IMR-90 (cell line): ENCODE measurements around the gene EPHB6. TPM values are rescaled to one million over a fixed set of nuclear protein-coding genes. Genes with fewer than 3 reads are reported as not detected.

Experiments used
- ATAC-seq: fragments of 200-7000 bp; cut with Tn5 transposase; 2 replicates; pipeline ENCODE4 v1.9.1; 2020; ENCODE audit warnings: low read depth, mild to moderate bottlenecking, moderate library complexity
- BruUV-seq: library from RNA; stranded (reverse); fragments of 400-500 nt; replicated peaks from 2 replicates; lab custom pipeline; 2021; lab: Mats Ljungman, UMichigan
- CTCF ChIA-PET: fragments of 300-600 bp; formaldehyde crosslinking; extraction: SDS; loops from one replicate; lab custom pipeline; 2021; ENCODE audit warnings: antibody characterized with exemption; lab: Yijun Ruan, JAX
- POLR2A ChIA-PET: fragments of 300-600 bp; sonication (Branson Sonifier 250); formaldehyde crosslinking; loops from one replicate; lab custom pipeline; 2022; ENCODE audit warnings: antibody characterized with exemption; ENCODE audit not compliant: unreplicated experiment; lab: Charles Lee
- DNase-seq: peaks from one replicate; pipeline ENCODE4 v3.0.0; 2013
- H2AFZ ChIP-seq: replicated peaks from 2 replicates; pipeline ENCODE3; 2013; ENCODE audit warnings: low read length, mild to moderate bottlenecking; ENCODE audit not compliant: poor library complexity
- H2AK5ac ChIP-seq: 2 replicates; pipeline ENCODE4 v1.6.1; 2013; ENCODE audit warnings: low read depth, low read length, inconsistent platforms
- H2AK9ac ChIP-seq: replicated peaks from 2 replicates; pipeline ENCODE3; 2013; ENCODE audit warnings: mild to moderate bottlenecking, low read depth, low read length, moderate library complexity; ENCODE audit not compliant: poor library complexity
- H2BK120ac ChIP-seq: 2 replicates; pipeline ENCODE4 v1.6.1; 2013; ENCODE audit warnings: low read depth, low read length, inconsistent platforms
- H2BK15ac ChIP-seq: 3 replicates; pipeline ENCODE4 v1.6.1; 2013; ENCODE audit warnings: low read depth, low read length, inconsistent platforms
- H2BK20ac ChIP-seq: 2 replicates; pipeline ENCODE4 v1.6.1; 2013; ENCODE audit warnings: low read depth, mild to moderate bottlenecking, inconsistent platforms, low read length, moderate library complexity
- H2BK5ac ChIP-seq: 2 replicates; pipeline ENCODE4 v1.6.1; 2013; ENCODE audit warnings: mild to moderate bottlenecking, low read depth, low read length, inconsistent platforms; ENCODE audit not compliant: poor library complexity, severe bottlenecking
- H3K14ac ChIP-seq: replicated peaks from 2 replicates; pipeline ENCODE4 v1.6.1; 2013; ENCODE audit warnings: low read depth, low read length, inconsistent platforms
- H3K18ac ChIP-seq: 2 replicates; pipeline ENCODE4 v1.6.1; 2013; ENCODE audit warnings: low read depth, low read length, control low read depth
- H3K23ac ChIP-seq: 2 replicates; pipeline ENCODE4 v1.6.1; 2013; ENCODE audit warnings: low read depth, low read length, inconsistent platforms
- H3K27ac ChIP-seq: 2 replicates; pipeline ENCODE4 v1.5.1; 2013; ENCODE audit warnings: mild to moderate bottlenecking, control low read depth, low read length; ENCODE audit not compliant: insufficient read depth
- H3K27me3 ChIP-seq: 2 replicates; pipeline ENCODE4 v1.6.1; 2013; ENCODE audit warnings: low read length; ENCODE audit not compliant: control insufficient read depth, insufficient read depth
- H3K36me3 ChIP-seq: 2 replicates; pipeline ENCODE4 v1.6.1; 2013; ENCODE audit warnings: low read length, mixed read lengths; ENCODE audit not compliant: control insufficient read depth, insufficient read depth
- H3K4ac ChIP-seq: 2 replicates; pipeline ENCODE4 v1.6.1; 2013; ENCODE audit warnings: low read depth, low read length, inconsistent platforms
- H3K4me1 ChIP-seq: 2 replicates; pipeline ENCODE4 v1.6.1; 2013; ENCODE audit warnings: low read length, mixed read lengths; ENCODE audit not compliant: control insufficient read depth, insufficient read depth
- H3K4me2 ChIP-seq: 2 replicates; pipeline ENCODE4 v1.6.1; 2013; ENCODE audit warnings: low read depth, mild to moderate bottlenecking, control low read depth, low read length, moderate library complexity
- H3K4me3 ChIP-seq: 2 replicates; pipeline ENCODE4 v1.5.1; 2013; ENCODE audit warnings: low read depth, mild to moderate bottlenecking, control low read depth, low read length, moderate library complexity; ENCODE audit not compliant: insufficient read depth
- H3K56ac ChIP-seq: 2 replicates; pipeline ENCODE4 v1.6.1; 2013; ENCODE audit warnings: low read length, inconsistent platforms; ENCODE audit not compliant: insufficient read depth; ENCODE audit errors: extremely low read depth
- H3K79me1 ChIP-seq, 2 experiments: 2 replicates each; pipeline ENCODE4 v1.6.1; 2013; ENCODE audit warnings: low read length in 2 of 2, inconsistent platforms in 1 of 2, low read depth in 1 of 2
- H3K9ac ChIP-seq: 2 replicates; pipeline ENCODE4 v1.6.1; 2013; ENCODE audit warnings: low read depth, low read length, control low read depth
- H3K9me1 ChIP-seq: 2 replicates; pipeline ENCODE4 v1.6.1; 2013; ENCODE audit warnings: low read length, inconsistent platforms; ENCODE audit not compliant: insufficient read depth
- H3K9me3 ChIP-seq: 2 replicates; pipeline ENCODE4 v1.6.1; 2013; ENCODE audit warnings: low read length; ENCODE audit not compliant: control insufficient read depth, insufficient read depth
- H4K20me1 ChIP-seq: 2 replicates; pipeline ENCODE4 v1.6.1; 2013; ENCODE audit warnings: low read length, inconsistent platforms; ENCODE audit not compliant: insufficient read depth
- H4K5ac ChIP-seq: 2 replicates; pipeline ENCODE4 v1.6.1; 2013; ENCODE audit warnings: mild to moderate bottlenecking, low read depth, low read length, control low read depth
- H4K8ac ChIP-seq, 2 experiments: 2 replicates each; pipeline ENCODE4 v1.6.1; 2013; ENCODE audit warnings: low read depth in 2 of 2, low read length in 2 of 2, control low read depth in 1 of 2, inconsistent platforms in 1 of 2
- H4K91ac ChIP-seq: 2 replicates; pipeline ENCODE4 v1.6.1; 2013; ENCODE audit warnings: low read depth, low read length, inconsistent platforms; ENCODE audit not compliant: insufficient read depth
- BHLHE40 ChIP-seq: fragments of 150-350 bp; IDR thresholded peaks from 2 replicates; pipeline ENCODE4 v1.6.1; 2016; ENCODE audit warnings: mild to moderate bottlenecking, low read depth, low read length
- CEBPB ChIP-seq: IDR thresholded peaks from 2 replicates; pipeline ENCODE4 v1.6.1; 2012; ENCODE audit warnings: low read depth, low read length, improper control_type of control experiment
- CHD1 ChIP-seq: IDR thresholded peaks from 2 replicates; pipeline ENCODE4 v1.6.1; 2012; ENCODE audit warnings: low read depth, low read length, improper control_type of control experiment
- FOS ChIP-seq: fragments of 150-350 bp; IDR thresholded peaks from 2 replicates; pipeline ENCODE4 v1.6.1; 2016; ENCODE audit warnings: low read depth, low read length
- MAFK ChIP-seq: IDR thresholded peaks from 2 replicates; pipeline ENCODE4 v1.6.1; 2012; ENCODE audit warnings: low read depth, low read length, improper control_type of control experiment
- MAZ ChIP-seq: IDR thresholded peaks from 2 replicates; pipeline ENCODE4 v1.6.1; 2012; ENCODE audit warnings: low read depth, mild to moderate bottlenecking, low read length, improper control_type of control experiment, moderate library complexity, borderline replicate concordance
- MXI1 ChIP-seq: IDR thresholded peaks from 2 replicates; pipeline ENCODE4 v1.6.1; 2012; ENCODE audit warnings: low read depth, mild to moderate bottlenecking, low read length, moderate library complexity, borderline replicate concordance
- NFE2L2 ChIP-seq: fragments of 150-350 bp; IDR thresholded peaks from 2 replicates; pipeline ENCODE4 v1.6.1; 2016; ENCODE audit warnings: low read depth, mild to moderate bottlenecking, low read length
- POLR2A ChIP-seq: IDR thresholded peaks from 2 replicates; pipeline ENCODE4 v1.6.1; 2012; ENCODE audit warnings: mild to moderate bottlenecking, low read depth, low read length
- RAD21 ChIP-seq: IDR thresholded peaks from 2 replicates; pipeline ENCODE4 v1.6.1; 2012; ENCODE audit warnings: low read length, improper control_type of control experiment
- RFX5 ChIP-seq: IDR thresholded peaks from 2 replicates; pipeline ENCODE4 v1.8.0; 2012; ENCODE audit warnings: low read depth, mild to moderate bottlenecking, low read length, moderate library complexity
- SMC3 ChIP-seq: fragments of 150-350 bp; IDR thresholded peaks from 2 replicates; pipeline ENCODE4 v1.6.1; 2016; ENCODE audit warnings: low read depth, mild to moderate bottlenecking, antibody characterized with exemption, low read length, moderate library complexity
- USF2 ChIP-seq: fragments of 150-350 bp; IDR thresholded peaks from 2 replicates; pipeline ENCODE4 v1.6.1; 2017; ENCODE audit warnings: mild to moderate bottlenecking, antibody characterized with exemption, low read length, low read depth
- WGBS, 2 experiments: methylation state at CpG; one replicate each; pipeline versions ENCODE4 v1.1.5 to v1.1.7; 2013; ENCODE audit warnings: missing lambda C conversion rate in 2 of 2; ENCODE audit not compliant: insufficient read length in 1 of 2; ENCODE audit errors: extremely low coverage in 2 of 2; 5-methylcytosine and 5-hydroxymethylcytosine counted together
- dilution Hi-C: fragments of 300-500 bp; cut with HindIII; formaldehyde crosslinking; loops from one replicate; pipeline ENCODE4 v1.14.3; 2018; ENCODE audit warnings: low sequenced_read_pairs; ENCODE audit not compliant: unreplicated experiment
- in situ Hi-C: fragments of 300-500 bp; cut with MboI; formaldehyde crosslinking; loops from 3 replicates; pipeline ENCODE4 v1.14.3; 2019; ENCODE audit warnings: low sequenced_read_pairs, inconsistent platforms, mixed read lengths
- intact Hi-C: fragments of 100-400 bp; cut with micrococcal nuclease; formaldehyde crosslinking; loops from 2 replicates; pipeline ENCODE4 v1.10.0; 2022
- polyA plus RNA-seq, 3 experiments: library from polyadenylated mRNA; depleted of rRNA; stranded (reverse); fragments of >200 nt; gene quantifications; 2 replicates each; pipeline ENCODE4 v1.2.3, GENCODE V29; 2012; ENCODE audit warnings: low replicate concordance in 1 of 3
- total RNA-seq: library from RNA; depleted of rRNA; stranded (reverse); fragments of >200 nt; gene quantifications from 2 replicates; pipeline ENCODE4 v1.2.3, GENCODE V29; 2012
- TF ChIP-seq, protein P1 (sequence below): fragments of 150-350 bp; IDR thresholded peaks from 2 replicates; pipeline ENCODE4 v1.6.1; 2016; ENCODE audit warnings: low read depth, mild to moderate bottlenecking, low read length, moderate library complexity, borderline replicate concordance

Gene EPHB6
- total and polyA plus RNA-seq, 2 of the 4 experiments (the other 2 are of a cell fraction), result under 0.01 to 0.60 TPM

GRCh38 chr7:142822714-142823113, 32.2 kb upstream of the EPHB6 start:
- no peak overlapping the region for H4K91ac ChIP-seq
- H3K27me3 ChIP-seq, result peaks cover 2% of the 10 kb centered on the region; the same call in 1 of the 2 replicates
- H4K8ac ChIP-seq, result no peak overlapping the region
- no peak overlapping the region for H3K18ac ChIP-seq
- H3K14ac ChIP-seq, result no peak overlapping the region
- no peaks in the 10 kb centered on the region for H3K36me3 ChIP-seq
- CTCF ChIA-PET, result no interaction called here
- no peak overlapping the region for H3K4me3 ChIP-seq
- H3K4ac ChIP-seq, result no peak overlapping the region
- intact Hi-C loops, result no loop called here
- H3K4me1 ChIP-seq, result no peaks in the 10 kb centered on the region
- no peak overlapping the region for H2AK5ac ChIP-seq
- no peak overlapping the region for H3K56ac ChIP-seq
- H4K20me1 ChIP-seq, result no peaks in the 10 kb centered on the region
- H3K4me2 ChIP-seq, result no peak overlapping the region
- H2BK120ac ChIP-seq, result no peak overlapping the region
- H2AFZ ChIP-seq, result no peak overlapping the region
- no peak overlapping the region for H2AK9ac ChIP-seq
- H3K9me1 ChIP-seq, result no peaks in the 10 kb centered on the region
- no peak for ATAC-seq
- no TSS peak for BruUV-seq
- dilution Hi-C loops, result no loop called here
- POLR2A ChIA-PET, result no interaction called here
- no peak overlapping the region for H2BK15ac ChIP-seq
- H2BK5ac ChIP-seq, result no peak overlapping the region
- H3K27ac ChIP-seq, result no peak overlapping the region
- DNase-seq, result no peak
- H3K79me1 ChIP-seq, result no peaks in the 10 kb centered on the region
- no peaks in the 10 kb centered on the region for H3K9me3 ChIP-seq
- no peak overlapping the region for H2BK20ac ChIP-seq
- H4K5ac ChIP-seq, result no peak overlapping the region
- no CpG with 5 or more reads among the region's 1 CpG for WGBS, 2 experiments
- TF ChIP-seq RAD21, result no peak
- no peak for TF ChIP-seq FOS
- no peak for TF ChIP-seq CHD1
- TF ChIP-seq SMC3, result no peak
- no peak for TF ChIP-seq MAFK
- TF ChIP-seq NFE2L2, result no peak
- TF ChIP-seq POLR2A, result no peak
- no peak for TF ChIP-seq BHLHE40
- no peak for TF ChIP-seq CEBPB
- no peak for TF ChIP-seq USF2
- TF ChIP-seq RFX5, result no peak
- no peak for TF ChIP-seq MXI1
- TF ChIP-seq, protein P1, sequence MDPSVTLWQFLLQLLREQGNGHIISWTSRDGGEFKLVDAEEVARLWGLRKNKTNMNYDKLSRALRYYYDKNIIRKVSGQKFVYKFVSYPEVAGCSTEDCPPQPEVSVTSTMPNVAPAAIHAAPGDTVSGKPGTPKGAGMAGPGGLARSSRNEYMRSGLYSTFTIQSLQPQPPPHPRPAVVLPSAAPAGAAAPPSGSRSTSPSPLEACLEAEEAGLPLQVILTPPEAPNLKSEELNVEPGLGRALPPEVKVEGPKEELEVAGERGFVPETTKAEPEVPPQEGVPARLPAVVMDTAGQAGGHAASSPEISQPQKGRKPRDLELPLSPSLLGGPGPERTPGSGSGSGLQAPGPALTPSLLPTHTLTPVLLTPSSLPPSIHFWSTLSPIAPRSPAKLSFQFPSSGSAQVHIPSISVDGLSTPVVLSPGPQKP, result no peak
- TF ChIP-seq MAZ, result no peak
- in situ Hi-C loops, result no loop called here
- no peak overlapping the region for H3K23ac ChIP-seq
- no peak overlapping the region for H3K9ac ChIP-seq
